Astrocyte (in vitro differentiated cells and primary cell): Measurements from ENCODE around the gene CDC42BPA. TPM values are rescaled to one million over a fixed set of nuclear protein-coding genes. Genes with fewer than 3 reads are reported as not detected.

Source experiments
- DNase-seq: peaks from one replicate; pipeline ENCODE4 v3.0.0-alpha.2; 2010; ENCODE audit warnings: low read depth
- FAIRE-seq: peaks from 2 replicates; lab custom pipeline; 2011; peaks lifted over from hg19 to GRCh38; lab: Jason Lieb, UNC
- H2AFZ ChIP-seq: 2 replicates; pipeline ENCODE4 v1.6.0; 2012; ENCODE audit warnings: low read depth, low read length, inconsistent platforms
- H3K27ac ChIP-seq: 2 replicates; pipeline ENCODE4 v1.5.1; 2011; ENCODE audit warnings: low read depth, low read length, inconsistent platforms
- H3K27me3 ChIP-seq: 2 replicates; pipeline ENCODE4 v1.6.0; 2011; ENCODE audit warnings: low read length, inconsistent platforms; ENCODE audit not compliant: insufficient read depth
- H3K36me3 ChIP-seq: 2 replicates; pipeline ENCODE4 v1.5.1; 2011; ENCODE audit warnings: low read length, inconsistent platforms; ENCODE audit not compliant: insufficient read depth
- H3K4me1 ChIP-seq: 2 replicates; pipeline ENCODE4 v1.5.1; 2011; ENCODE audit warnings: low read length, inconsistent platforms; ENCODE audit not compliant: insufficient read depth
- H3K4me2 ChIP-seq: 2 replicates; pipeline ENCODE4 v1.6.0; 2012; ENCODE audit warnings: low read length, inconsistent platforms
- H3K4me3 ChIP-seq: 2 replicates; pipeline ENCODE4 v1.5.1; 2011; ENCODE audit warnings: low read depth, mild to moderate bottlenecking, low read length, inconsistent platforms; ENCODE audit not compliant: insufficient read depth
- H3K79me2 ChIP-seq: 2 replicates; pipeline ENCODE4 v1.6.0; 2012; ENCODE audit warnings: mild to moderate bottlenecking, low read length, inconsistent platforms; ENCODE audit not compliant: insufficient read depth
- H3K9ac ChIP-seq: 2 replicates; pipeline ENCODE4 v1.6.0; 2012; ENCODE audit warnings: mild to moderate bottlenecking, low read length, inconsistent platforms
- H3K9me3 ChIP-seq: 2 replicates; pipeline ENCODE4 v1.5.1; 2012; ENCODE audit warnings: low read depth, mild to moderate bottlenecking, low read length, inconsistent platforms; ENCODE audit not compliant: insufficient read depth
- H4K20me1 ChIP-seq: 2 replicates; pipeline ENCODE4 v1.6.0; 2012; ENCODE audit warnings: low read length, inconsistent platforms; ENCODE audit not compliant: insufficient read depth
- H3K27ac Mint-ChIP-seq: one replicate; pipeline ENCODE4 v1.8.0; 2021; ENCODE audit warnings: mild to moderate bottlenecking, mixed read lengths; ENCODE audit not compliant: unreplicated experiment
- H3K27me3 Mint-ChIP-seq: one replicate; pipeline ENCODE4 v1.8.0; 2021; ENCODE audit warnings: low read depth, mixed read lengths; ENCODE audit not compliant: unreplicated experiment
- H3K36me3 Mint-ChIP-seq: one replicate; pipeline ENCODE4 v1.8.0; 2021; ENCODE audit warnings: low read depth, mixed read lengths; ENCODE audit not compliant: unreplicated experiment
- H3K4me1 Mint-ChIP-seq: one replicate; pipeline ENCODE4 v1.8.0; 2021; ENCODE audit warnings: low read depth, mixed read lengths; ENCODE audit not compliant: unreplicated experiment
- H3K4me3 Mint-ChIP-seq: one replicate; pipeline ENCODE4 v1.8.0; 2021; ENCODE audit warnings: mild to moderate bottlenecking, moderate library complexity, mixed read lengths; ENCODE audit not compliant: unreplicated experiment
- H3K9me3 Mint-ChIP-seq: one replicate; pipeline ENCODE4 v1.8.0; 2021; ENCODE audit warnings: mild to moderate bottlenecking, mixed read lengths; ENCODE audit not compliant: unreplicated experiment
- EZH2 ChIP-seq: IDR thresholded peaks from 2 replicates; pipeline ENCODE4 v1.6.1; 2012; ENCODE audit warnings: mild to moderate bottlenecking, low read length, inconsistent platforms; ENCODE audit not compliant: insufficient read depth
- total RNA-seq: library from RNA; stranded (reverse); gene quantifications from 2 replicates; pipeline ENCODE4 v1.2.1, GENCODE V29; 2021
- TF ChIP-seq, protein P1 (sequence below): IDR thresholded peaks from 2 replicates; pipeline ENCODE4 v1.5.1; 2011; ENCODE audit warnings: low read depth, mild to moderate bottlenecking, inconsistent platforms, low read length, moderate library complexity; ENCODE audit not compliant: insufficient read depth

The CDC42BPA gene
- total RNA-seq, 1 donor from 2014 or later = 34.5 TPM

DNA sequence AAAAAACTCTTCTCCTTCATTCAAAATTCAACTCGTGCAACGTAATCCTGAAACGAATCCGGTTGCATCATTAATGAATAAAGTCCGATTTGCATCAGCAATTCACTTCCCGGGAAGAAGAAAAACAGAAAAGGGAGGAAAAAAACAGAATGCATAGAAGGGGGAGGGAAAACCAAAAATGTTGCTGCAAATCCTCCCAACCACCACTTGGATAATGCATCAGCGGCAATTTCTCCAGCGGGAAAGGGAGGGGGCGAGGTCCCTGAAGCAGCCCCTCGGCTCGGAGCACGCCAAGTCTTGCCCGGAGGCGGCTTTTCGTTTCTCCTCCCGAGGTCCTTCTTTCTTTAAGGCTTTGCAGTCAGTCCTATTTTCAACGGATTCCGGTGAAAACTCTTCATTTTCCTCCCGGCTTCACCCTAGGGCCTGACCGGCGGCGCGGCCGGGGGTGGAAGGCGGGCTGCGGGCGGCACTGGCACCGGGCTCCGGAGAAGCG lies 723 bp downstream of the CDC42BPA start:
- Histone ChIP-seq H2AFZ (peak overlapping the region; percentile 67), H3K79me2 (peaks cover 51% of the 10 kb centered on the region), H3K4me2 (peak overlapping the region; percentile 89), H3K36me3 (no peaks in the 10 kb centered on the region), H3K27ac (peak overlapping the region; percentile 80), H3K27me3 (no peaks in the 10 kb centered on the region), H3K4me3 (peak overlapping the region; percentile 86), H3K9ac (peak overlapping the region; percentile 86), H3K9me3 (no peaks in the 10 kb centered on the region), H3K4me1 (no peaks in the 10 kb centered on the region), H4K20me1 (peaks cover 31% of the 10 kb centered on the region)
- H3K27ac Mint-ChIP-seq = peak overlapping the region; percentile 50
- TF ChIP-seq, protein P1, sequence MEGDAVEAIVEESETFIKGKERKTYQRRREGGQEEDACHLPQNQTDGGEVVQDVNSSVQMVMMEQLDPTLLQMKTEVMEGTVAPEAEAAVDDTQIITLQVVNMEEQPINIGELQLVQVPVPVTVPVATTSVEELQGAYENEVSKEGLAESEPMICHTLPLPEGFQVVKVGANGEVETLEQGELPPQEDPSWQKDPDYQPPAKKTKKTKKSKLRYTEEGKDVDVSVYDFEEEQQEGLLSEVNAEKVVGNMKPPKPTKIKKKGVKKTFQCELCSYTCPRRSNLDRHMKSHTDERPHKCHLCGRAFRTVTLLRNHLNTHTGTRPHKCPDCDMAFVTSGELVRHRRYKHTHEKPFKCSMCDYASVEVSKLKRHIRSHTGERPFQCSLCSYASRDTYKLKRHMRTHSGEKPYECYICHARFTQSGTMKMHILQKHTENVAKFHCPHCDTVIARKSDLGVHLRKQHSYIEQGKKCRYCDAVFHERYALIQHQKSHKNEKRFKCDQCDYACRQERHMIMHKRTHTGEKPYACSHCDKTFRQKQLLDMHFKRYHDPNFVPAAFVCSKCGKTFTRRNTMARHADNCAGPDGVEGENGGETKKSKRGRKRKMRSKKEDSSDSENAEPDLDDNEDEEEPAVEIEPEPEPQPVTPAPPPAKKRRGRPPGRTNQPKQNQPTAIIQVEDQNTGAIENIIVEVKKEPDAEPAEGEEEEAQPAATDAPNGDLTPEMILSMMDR = peak; percentile 25
- TF ChIP-seq EZH2 = no peak
- no peak for FAIRE-seq
- no peaks in the 10 kb centered on the region for H3K36me3 Mint-ChIP-seq
- no peaks in the 10 kb centered on the region for H3K27me3 Mint-ChIP-seq
- peaks cover 2% of the 10 kb centered on the region for H3K9me3 Mint-ChIP-seq
- H3K4me3 Mint-ChIP-seq = peak overlapping the region; percentile 94
- peak; percentile 49 for DNase-seq
- peaks cover 3% of the 10 kb centered on the region for H3K4me1 Mint-ChIP-seq

DNA sequence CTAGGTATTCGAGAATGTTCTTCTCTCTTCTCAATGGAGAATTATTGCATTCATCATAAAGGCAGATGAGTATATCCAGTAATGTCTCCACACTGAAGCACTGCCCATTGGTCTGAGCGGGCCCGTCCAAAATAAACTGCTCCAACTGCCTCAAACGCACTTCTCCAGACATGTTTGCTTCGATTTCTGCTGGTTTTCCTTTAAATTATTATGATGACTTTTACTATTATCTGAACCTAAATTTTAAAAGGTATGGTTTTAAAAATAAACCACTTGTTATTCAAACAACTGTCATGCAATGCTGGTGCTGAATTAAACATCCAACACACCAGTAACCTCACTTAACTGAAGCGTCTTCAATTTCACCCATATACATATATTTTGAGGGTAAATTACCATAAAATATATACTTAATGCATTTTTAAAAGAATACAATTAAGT lies 1.3 kb downstream of the CDC42BPA start:
- H3K27ac ChIP-seq = no peak overlapping the region
- FAIRE-seq (no peak), DNase-seq (peak; percentile 16)
- peaks cover 5% of the 10 kb centered on the region for H3K4me1 Mint-ChIP-seq
- H3K27ac Mint-ChIP-seq = peak overlapping the region; percentile 72
- H2AFZ ChIP-seq = no peak overlapping the region
- H3K27me3 ChIP-seq = no peaks in the 10 kb centered on the region
- peak overlapping the region; percentile 89 for H3K4me2 ChIP-seq
- no peaks in the 10 kb centered on the region for H3K4me1 ChIP-seq
- no peaks in the 10 kb centered on the region for H3K36me3 ChIP-seq
- H3K9ac ChIP-seq = peak overlapping the region; percentile 86
- H3K27me3 Mint-ChIP-seq = no peaks in the 10 kb centered on the region
- peak overlapping the region; percentile 94 for H3K4me3 Mint-ChIP-seq
- H3K36me3 Mint-ChIP-seq = no peaks in the 10 kb centered on the region
- H3K79me2 ChIP-seq = peaks cover 56% of the 10 kb centered on the region
- H3K4me3 ChIP-seq = peak overlapping the region; percentile 86
- no peaks in the 10 kb centered on the region for H3K9me3 ChIP-seq
- TF ChIP-seq, protein P1 = no peak
- TF ChIP-seq EZH2 = no peak
- H3K9me3 Mint-ChIP-seq = peaks cover 2% of the 10 kb centered on the region
- H4K20me1 ChIP-seq = peaks cover 33% of the 10 kb centered on the region

DNA sequence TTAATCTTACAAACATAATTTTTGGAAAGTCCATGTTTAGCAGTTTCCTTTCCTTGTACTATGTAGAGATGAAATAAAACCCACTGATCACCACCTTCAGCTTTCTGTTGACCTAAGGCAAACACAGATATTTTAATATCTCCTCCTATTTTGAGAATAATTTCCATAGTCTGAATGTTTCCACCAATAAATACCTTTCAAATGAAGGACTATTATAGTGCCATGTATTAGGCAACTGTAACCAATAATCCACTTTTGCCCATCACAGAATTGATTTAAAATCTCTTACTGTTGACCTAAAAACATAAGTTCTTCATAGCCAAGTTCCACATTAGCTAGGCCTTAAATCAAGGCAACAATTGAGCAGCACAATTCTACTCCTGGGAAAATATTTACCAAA lies 1.8 kb downstream of the CDC42BPA start:
- H3K9me3 ChIP-seq = no peaks in the 10 kb centered on the region
- peak overlapping the region; percentile 89 for H3K4me2 ChIP-seq
- Mint-ChIP-seq H3K4me3 (peak overlapping the region; percentile 94), H3K27me3 (no peaks in the 10 kb centered on the region), H3K27ac (peak overlapping the region; percentile 72), H3K36me3 (no peaks in the 10 kb centered on the region), H3K9me3 (peaks cover 2% of the 10 kb centered on the region), H3K4me1 (peaks cover 8% of the 10 kb centered on the region)
- peak overlapping the region; percentile 69 for H3K9ac ChIP-seq
- H4K20me1 ChIP-seq = peaks cover 37% of the 10 kb centered on the region
- no peak for TF ChIP-seq EZH2
- TF ChIP-seq, protein P1 = no peak
- no peaks in the 10 kb centered on the region for H3K4me1 ChIP-seq
- H3K4me3 ChIP-seq = peak overlapping the region; percentile 86
- no peak for DNase-seq
- H3K36me3 ChIP-seq = no peaks in the 10 kb centered on the region
- H2AFZ ChIP-seq = no peak overlapping the region
- H3K79me2 ChIP-seq = peaks cover 62% of the 10 kb centered on the region
- H3K27ac ChIP-seq = no peak overlapping the region
- H3K27me3 ChIP-seq = no peaks in the 10 kb centered on the region
- no peak for FAIRE-seq
